Glomerular endothelial cell (primary cell): ENCODE measurements around the gene FGD2. TPM values are rescaled to one million over a fixed set of nuclear protein-coding genes. Genes with fewer than 3 reads are reported as not detected.
"Not testable (repeated sequence)": the region's sequence is repeated elsewhere in the genome, so short reads cannot be mapped to it uniquely, and the experiment has no call there.

Source experiments
- DNase-seq: peaks from one replicate; pipeline ENCODE4 v3.0.0-alpha.2; 2011; ENCODE audit warnings: low read depth, low spot score; ENCODE audit errors: extremely low read depth
- total RNA-seq: library from RNA; depleted of rRNA; stranded (reverse); fragments of >200 nt; gene quantifications from 2 replicates; pipeline ENCODE4 v1.2.3, GENCODE V29; 2015

FGD2 gene
- total RNA-seq, 1 donor from 2014 or later, result not detected

GRCh38 chr6:36989264-36989663 is 16.2 kb upstream of the FGD2 start:
- DNase-seq, result no peak

- not testable (repeated sequence) for DNase-seq
Observed at GRCh38 chr6:36990401-36990800, 15.1 kb upstream of the FGD2 start.

- DNase-seq, result no peak
Observed at GRCh38 chr6:36997811-36998722, 7.4 kb upstream of the FGD2 start.

- DNase-seq, result no peak
Observed at GRCh38 chr6:36998723-36999038, 6.8 kb upstream of the FGD2 start.

GRCh38 chr6:36999061-36999750 is 6.2 kb upstream of the FGD2 start:
- DNase-seq, result no peak

GRCh38 chr6:36999751-37000125 is 5.7 kb upstream of the FGD2 start:
- DNase-seq, result no peak

- no peak for DNase-seq
Observed at GRCh38 chr6:37004044-37004980, 1.1 kb upstream of the FGD2 start.

- no peak for DNase-seq
Observed at GRCh38 chr6:37005827-37006567, 542 bp downstream of the FGD2 start.

- DNase-seq, result no peak
Observed at GRCh38 chr6:37006793-37007339, 1.4 kb downstream of the FGD2 start.

GRCh38 chr6:37007340-37008043 is 2.0 kb downstream of the FGD2 start:
- DNase-seq, result no peak

- no peak for DNase-seq
Observed at GRCh38 chr6:37008484-37009465, 3.3 kb downstream of the FGD2 start.

- no peak for DNase-seq
Observed at GRCh38 chr6:37010402-37010892, 5.0 kb downstream of the FGD2 start.

GRCh38 chr6:37011656-37012378 is 6.4 kb downstream of the FGD2 start:
- no peak for DNase-seq

- DNase-seq, result no peak
Observed at GRCh38 chr6:37013516-37014491, 8.3 kb downstream of the FGD2 start.

GRCh38 chr6:37014667-37015066 is 9.2 kb downstream of the FGD2 start:
- no peak for DNase-seq

GRCh38 chr6:37015532-37015931 is 10.1 kb downstream of the FGD2 start:
- DNase-seq, result no peak
